GM18868 (cell line): ENCODE data around the gene STK36.
"Not testable (repeated sequence)": the region's sequence is repeated elsewhere in the genome, so short reads cannot be mapped to it uniquely, and the experiment has no call there.

Source experiments
- ATAC-seq: cut with Tn5 transposase; IDR thresholded peaks from one replicate; pipeline ENCODE4 v1.9.1; 2021; ENCODE audit warnings: mild to moderate bottlenecking, moderate library complexity; ENCODE audit not compliant: unreplicated experiment

STK36 gene

GRCh38 chr2:218659258-218659987 lies 12.5 kb upstream of the STK36 start, which contains the start of the genes BCS1L and ZNF142:
Gene BCS1L (plus strand): TSS chr2:218659683. CDS start chr2:218660988, 1,305 bp downstream.
Gene ZNF142 (minus strand): TSS chr2:218659623. CDS start chr2:218656429, 3,194 bp downstream.
- peak; percentile 98 for ATAC-seq

GRCh38 chr2:218659988-218660358 lies 11.9 kb upstream of the STK36 start:
- ATAC-seq, result no peak

- ATAC-seq, result no peak
These were observed 9.5 kb upstream of the STK36 start for GRCh38 chr2:218662377-218662776.

DNA sequence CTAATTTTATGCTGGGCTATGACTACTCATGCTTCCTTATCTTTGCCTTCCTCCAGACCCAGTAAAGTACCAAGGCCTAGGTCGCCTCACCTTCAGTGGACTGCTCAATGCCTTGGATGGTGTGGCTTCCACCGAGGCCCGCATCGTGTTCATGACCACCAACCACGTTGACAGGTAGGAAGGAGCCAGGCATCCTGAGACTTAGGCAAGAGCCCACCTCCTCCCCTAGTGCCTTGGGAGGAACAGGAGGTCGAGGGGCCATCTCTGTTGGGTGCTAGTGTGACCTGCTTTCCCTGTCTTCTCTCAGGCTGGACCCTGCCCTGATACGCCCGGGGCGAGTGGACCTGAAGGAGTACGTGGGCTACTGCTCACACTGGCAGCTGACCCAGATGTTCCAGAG lies 9.1 kb upstream of the STK36 start:
- ATAC-seq, result no peak

DNA sequence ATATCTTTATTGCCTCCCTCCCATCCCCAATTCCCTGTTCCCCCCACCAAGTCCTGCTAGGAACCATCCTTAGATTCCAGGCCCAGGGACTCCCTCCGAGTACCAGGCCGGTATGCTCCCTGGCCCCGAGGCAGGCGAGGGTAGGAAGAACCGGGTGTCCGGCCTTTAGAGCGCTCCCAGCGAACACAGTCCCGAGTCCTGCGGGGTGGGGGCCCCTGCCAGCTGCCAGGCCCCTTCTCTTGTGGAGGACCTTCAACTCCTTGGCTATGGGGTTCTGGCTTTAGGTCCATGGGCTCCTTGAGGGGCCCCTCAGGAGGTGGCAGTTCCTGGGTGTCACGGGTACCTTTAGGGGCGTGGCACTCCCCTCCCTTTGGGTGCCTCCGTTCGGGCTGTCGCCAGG lies 8.0 kb upstream of the STK36 start:
- ATAC-seq, result no peak

GRCh38 chr2:218664653-218665052 lies 7.2 kb upstream of the STK36 start:
- no peak for ATAC-seq

DNA sequence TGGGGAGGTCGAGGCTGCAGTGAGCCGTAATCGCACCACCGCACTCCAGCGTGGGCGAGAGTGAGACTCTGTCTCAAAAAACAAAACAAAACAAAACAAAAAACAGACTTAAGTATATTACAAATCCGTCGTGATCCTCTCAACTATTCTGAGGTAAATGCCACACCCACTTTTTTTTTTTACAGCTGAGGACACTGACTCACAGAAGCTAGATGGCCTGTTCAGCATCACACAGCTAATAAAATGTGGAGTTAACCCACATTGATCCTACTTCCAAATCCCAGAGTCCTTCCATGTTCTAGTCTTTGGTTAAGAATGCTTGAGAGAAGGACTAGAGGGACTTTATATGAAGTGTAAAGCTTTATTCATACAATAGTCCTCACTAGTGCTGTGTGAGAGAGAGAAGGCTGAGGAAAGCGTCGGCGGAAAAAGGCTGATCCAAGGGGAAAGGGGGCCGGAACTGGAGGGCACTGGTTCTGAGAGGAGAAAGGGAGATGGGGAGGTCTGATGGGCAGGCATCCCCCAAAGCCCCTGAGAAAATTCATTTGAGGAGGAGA lies 711 bp upstream of the STK36 start:
- ATAC-seq, result no peak

DNA sequence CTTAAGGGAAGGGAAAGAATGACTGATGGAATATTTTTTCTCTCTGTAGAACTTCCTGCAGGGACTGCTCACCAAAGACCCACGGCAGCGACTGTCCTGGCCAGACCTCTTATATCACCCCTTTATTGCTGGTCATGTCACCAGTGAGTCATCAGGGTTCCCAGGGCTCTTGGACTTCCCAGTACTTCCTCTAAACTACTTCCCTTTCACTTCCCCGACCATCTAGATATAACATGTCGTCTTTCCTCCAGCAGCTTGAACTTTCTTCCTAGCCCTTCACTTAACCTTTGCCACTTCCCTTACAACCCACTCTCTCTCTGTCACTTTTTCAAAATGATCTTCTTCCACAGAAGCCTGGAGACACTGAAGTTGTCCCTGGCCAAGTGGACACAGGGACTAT lies 7.2 kb downstream of the STK36 start:
- ATAC-seq, result no peak

DNA sequence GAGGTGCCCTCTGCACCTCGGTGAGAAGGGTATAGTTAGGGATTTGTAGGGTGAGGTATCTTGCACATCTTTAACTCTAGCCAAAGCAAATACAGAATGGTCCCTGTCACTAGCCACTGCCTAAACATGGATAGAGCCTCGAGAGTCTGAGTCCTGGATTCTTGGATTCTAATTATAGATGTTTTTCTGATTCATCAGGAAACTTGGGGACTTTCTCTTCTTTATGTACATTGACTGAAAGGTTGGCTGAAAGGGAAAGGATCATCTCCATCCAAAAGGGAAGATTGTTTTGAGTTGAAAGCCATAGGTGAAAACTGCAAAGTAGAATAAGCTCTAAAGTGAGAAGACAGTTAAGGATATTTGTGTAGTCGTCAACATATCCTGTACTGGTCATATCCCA lies 8.2 kb downstream of the STK36 start:
- ATAC-seq, result no peak

DNA sequence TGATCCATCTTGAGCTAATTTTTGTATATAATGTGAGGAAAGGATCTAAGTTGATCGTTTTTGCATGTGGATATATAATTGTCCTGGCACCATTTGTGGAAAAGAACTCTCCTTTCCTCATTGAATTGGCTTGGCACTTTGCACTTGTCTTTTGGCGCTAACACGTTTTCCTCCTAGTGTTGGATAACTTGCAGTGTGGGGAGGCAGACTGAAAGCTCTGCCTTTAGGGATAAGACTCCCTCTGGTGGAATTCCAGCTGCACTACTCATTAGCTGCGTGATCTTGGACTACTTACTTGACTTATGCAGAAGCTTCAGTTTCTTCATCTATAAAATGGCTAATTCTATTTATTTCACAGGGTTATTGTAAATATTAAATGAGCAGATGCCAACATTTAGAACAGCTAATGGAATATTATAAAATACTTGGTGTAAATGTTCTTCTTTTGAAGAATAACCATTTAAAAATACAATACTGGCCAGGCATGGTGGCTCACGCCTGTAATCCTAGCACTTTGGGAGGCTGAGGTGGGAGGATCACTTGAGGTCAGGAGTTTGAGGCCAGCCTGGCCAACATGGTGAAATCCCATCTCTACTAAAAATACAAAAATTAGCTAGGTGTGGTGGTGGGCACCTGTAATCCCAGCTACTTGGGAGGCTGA lies 15.6 kb downstream of the STK36 start:
- ATAC-seq, result not testable (repeated sequence)

DNA sequence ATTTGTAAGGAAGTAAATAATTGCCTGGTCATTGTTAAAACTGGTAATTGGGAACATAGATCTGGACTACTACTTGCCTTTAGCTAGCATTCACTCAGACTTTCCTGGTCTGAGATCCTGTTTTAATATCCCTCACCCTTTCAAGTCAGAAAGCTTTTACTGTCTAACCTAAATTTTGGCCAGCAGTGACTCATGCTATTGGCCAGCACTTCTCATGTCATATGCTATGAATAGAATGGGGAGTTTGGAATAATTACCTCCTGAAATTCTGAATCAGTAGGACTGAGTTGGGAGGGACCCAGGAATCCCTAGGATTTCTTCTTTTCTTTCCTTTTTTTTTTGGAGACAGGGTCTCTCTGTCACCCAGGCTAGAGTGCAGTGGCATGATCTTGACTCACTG lies 19.3 kb downstream of the STK36 start:
- no peak for ATAC-seq

DNA sequence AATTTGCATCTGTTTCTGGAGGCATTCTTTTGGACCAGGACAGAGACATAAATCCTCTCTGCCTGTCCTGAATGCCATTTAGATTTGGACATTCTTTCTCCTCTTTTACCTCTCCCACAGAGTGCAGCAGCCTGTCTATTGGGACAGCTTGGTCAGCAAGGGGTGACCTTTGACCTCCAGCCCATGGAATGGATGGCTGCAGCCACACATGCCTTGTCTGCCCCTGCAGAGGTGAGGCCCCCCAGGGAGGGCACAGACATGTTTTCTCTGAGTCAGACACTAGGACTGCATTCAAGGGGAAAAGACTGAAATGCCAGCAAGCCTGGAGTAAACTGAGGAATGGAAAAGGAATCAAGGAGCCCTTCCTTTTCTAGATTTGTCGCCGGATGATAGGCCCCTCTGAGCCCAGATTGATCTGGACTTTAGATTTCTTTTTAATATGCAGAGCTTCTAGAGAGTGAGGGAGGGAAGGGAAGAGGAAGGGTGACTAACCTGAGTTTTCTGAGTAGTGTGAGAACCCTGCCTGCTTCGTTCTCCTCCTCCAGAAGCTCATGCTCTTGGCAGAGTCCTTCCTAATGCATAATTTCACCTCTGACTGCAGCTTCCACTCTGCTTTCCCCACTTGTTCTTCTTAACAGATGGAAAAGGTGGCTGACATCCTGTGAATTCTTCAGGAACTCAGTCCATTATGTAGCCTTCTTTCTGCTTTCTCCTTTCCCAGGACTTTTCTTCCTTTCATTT lies 22.7 kb downstream of the STK36 start:
- ATAC-seq, result no peak

GRCh38 chr2:218698885-218699284 lies 27.0 kb downstream of the STK36 start:
- ATAC-seq, result no peak

GRCh38 chr2:218701806-218702205 lies 29.9 kb downstream of the STK36 start:
- ATAC-seq, result no peak

GRCh38 chr2:218703341-218703740 lies 31.5 kb downstream of the STK36 start:
- ATAC-seq, result no peak

- no peak for ATAC-seq
These were observed 36.2 kb downstream of the STK36 start for GRCh38 chr2:218708086-218708485.

GRCh38 chr2:218709908-218710307 lies 38.0 kb downstream of the STK36 start:
- no peak for ATAC-seq

- ATAC-seq, result no peak
These were observed 38.4 kb downstream of the STK36 start for GRCh38 chr2:218710334-218710686.

- peak; percentile 94 for ATAC-seq
These were observed 39.0 kb downstream of the STK36 start, which contains the start of gene TTLL4 for GRCh38 chr2:218710687-218711549. Gene TTLL4 (plus strand): TSS chr2:218710835. CDS start chr2:218737677, 26,842 bp downstream.

GRCh38 chr2:218711550-218711929 lies 39.7 kb downstream of the STK36 start:
- ATAC-seq, result no peak

DNA sequence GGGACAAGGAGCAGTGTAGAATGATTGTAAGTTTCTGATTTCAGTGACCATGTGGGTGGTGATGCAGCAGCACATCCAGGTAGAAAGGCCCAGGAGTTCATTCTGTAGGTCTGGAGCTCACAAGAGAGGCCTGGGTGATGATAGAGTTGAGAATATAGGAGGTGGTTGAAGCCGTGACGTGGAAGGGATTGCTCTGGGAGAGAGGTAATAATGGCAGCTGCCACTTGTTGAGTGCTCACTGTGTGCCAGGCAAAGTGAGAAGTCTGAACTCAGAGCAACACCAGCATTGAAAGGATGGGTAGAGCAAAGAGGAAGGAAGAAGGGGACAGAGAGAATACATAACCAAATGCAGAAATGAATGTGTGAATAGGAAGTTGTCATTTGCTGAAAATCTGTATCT lies 42.0 kb downstream of the STK36 start:
- no peak for ATAC-seq
